GM19035 (cell line): ENCODE data around the gene ASPHD1.
"Not testable (repeated sequence)": the region's sequence is repeated elsewhere in the genome, so short reads cannot be mapped to it uniquely, and the experiment has no call there.

Experiments
- ATAC-seq: cut with Tn5 transposase; IDR thresholded peaks from one replicate; pipeline ENCODE4 v1.9.1; 2021; ENCODE audit not compliant: unreplicated experiment

The ASPHD1 gene

DNA sequence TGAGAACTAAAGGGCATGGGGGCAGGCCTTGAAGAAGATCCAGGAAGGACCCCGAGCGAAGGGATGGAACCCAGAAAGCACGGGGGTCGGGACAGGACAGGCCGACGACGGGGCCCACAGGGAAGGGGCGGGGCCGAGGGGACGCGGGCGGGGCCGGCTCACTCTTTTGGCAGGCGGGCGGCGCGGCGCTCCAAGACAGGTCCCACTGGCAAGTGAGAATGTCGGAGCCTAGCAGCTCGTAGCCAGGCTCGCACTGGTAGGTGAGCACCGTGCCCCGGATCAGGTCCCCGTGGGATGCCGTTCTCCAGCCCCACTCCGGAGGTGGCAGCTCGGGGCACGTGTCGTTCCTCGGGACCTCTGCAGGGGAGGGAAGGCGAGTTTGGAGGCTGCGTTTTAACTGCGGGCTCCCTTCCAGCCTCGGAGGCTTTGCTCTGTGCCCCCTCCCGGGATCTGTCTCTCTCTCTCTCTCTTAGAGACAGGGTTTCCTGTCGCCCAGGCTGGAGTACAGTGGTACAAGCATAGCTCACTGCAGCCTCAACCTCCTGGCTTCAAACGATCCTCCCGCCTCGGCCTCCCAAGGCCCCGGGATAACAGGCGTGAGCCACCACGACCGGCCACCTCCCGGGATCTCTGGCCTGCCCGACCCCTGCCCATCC, 23.6 kb upstream of the ASPHD1 start:
- no peak for ATAC-seq

DNA sequence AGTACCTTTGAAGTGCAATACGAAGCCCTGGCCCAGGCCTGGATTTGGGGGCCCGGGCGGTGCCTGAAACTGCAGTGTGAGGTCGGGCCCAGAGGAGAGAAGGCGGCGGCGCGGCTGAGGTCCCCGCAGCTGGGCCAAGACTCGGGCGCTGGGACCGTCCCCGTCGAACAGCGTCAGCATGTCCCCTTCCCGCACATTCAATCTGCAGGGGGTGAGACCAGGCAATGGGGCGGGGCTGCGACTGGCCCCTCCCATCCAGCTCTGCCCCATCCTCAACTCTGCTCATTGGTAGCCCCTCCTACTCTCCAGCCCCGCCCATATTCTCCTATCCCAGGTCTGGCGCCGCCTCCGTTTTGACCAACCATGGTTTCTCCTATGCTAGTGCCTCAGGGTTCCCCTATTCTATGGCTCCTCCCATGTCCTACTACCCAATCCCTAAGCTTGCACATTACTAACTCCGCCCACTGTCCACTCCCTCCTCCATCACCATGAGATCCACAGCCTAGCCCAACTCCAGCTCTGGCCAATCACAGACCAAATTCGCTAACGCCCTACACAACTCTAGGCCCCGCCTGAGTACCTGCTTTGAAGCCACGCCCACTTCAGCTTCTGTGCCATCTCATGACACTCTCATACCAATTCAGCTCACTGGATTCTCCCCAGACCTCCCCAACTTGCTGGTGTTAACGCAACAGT, 22.9 kb upstream of the ASPHD1 start:
- ATAC-seq = no peak

DNA sequence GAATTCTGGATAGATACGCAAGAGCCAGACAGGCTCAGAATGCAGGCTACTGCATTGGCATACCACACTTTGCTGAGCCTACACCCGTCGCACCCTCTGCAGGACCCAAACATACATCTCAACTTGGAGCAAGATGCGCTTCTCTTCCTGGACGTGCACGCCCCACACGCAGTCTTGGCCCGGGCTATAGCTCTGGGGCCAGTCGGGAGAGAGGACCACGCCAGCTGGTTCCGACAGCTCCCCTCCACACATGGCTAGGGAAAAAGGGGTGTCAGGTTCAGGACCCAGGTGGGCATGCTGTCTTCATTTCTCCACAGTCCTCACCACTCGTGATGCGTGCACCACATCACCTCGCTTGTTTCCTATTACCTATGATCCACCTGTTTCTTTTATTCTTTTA, 22.1 kb upstream of the ASPHD1 start:
- no peak for ATAC-seq

DNA sequence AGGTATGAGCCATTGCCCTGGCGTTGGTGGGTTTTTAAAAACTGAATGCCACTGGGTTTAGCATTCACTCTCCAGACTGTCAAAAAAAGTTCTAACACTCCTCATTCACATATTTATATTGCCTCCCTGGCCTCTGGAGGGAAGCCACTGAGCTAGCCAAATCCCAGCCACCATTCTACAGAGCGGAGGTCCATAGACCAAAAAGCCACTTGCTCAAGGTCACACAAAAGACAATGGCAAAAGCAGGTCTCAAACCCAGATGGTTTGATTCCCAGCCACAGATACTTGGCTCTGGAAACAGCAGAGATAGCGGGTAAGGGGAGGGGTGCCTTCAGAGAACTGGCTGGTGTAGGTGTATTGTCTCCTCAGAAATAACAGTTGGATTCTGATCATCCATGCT, 19.2 kb upstream of the ASPHD1 start:
- no peak for ATAC-seq

DNA sequence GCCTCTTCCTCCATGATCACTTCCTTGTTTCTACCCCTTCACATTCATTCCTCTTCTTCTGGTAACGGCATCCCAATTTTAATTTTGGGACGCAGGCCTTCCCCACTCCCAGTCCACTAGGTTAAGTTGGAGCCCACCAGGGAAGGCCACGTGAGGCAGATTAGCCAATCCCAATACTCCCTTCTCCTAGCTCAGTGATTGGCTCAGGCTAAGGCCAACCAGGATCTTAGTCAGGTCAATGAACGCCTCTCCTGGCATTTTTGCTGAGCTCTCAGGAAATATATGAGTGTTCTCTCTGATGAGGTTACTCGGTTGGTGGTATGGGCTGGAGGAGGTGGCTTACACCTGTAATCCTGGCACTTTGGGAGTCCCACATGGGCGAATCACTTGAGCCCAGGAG, 16.3 kb upstream of the ASPHD1 start:
- no peak for ATAC-seq

DNA sequence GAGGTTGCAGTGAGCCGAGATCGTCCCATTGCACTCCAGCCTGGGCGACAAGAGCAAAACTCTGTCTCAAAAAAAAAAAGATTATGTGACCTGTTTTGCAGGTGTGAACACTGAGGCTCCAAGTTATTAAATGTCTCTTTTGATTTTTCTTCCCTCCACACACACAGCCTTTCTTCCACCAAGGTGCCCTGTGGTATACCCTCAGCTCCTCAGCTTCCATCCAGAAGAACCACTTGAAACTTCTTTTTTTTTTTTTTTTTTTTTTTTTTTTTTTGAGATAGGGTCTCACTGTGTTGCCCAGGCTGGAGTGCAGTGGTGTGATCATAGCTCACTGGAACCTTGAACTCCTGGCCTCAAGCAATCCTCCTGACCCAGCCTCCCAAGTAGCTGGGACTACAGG, 10.9 kb upstream of the ASPHD1 start:
- ATAC-seq = not testable (repeated sequence)

DNA sequence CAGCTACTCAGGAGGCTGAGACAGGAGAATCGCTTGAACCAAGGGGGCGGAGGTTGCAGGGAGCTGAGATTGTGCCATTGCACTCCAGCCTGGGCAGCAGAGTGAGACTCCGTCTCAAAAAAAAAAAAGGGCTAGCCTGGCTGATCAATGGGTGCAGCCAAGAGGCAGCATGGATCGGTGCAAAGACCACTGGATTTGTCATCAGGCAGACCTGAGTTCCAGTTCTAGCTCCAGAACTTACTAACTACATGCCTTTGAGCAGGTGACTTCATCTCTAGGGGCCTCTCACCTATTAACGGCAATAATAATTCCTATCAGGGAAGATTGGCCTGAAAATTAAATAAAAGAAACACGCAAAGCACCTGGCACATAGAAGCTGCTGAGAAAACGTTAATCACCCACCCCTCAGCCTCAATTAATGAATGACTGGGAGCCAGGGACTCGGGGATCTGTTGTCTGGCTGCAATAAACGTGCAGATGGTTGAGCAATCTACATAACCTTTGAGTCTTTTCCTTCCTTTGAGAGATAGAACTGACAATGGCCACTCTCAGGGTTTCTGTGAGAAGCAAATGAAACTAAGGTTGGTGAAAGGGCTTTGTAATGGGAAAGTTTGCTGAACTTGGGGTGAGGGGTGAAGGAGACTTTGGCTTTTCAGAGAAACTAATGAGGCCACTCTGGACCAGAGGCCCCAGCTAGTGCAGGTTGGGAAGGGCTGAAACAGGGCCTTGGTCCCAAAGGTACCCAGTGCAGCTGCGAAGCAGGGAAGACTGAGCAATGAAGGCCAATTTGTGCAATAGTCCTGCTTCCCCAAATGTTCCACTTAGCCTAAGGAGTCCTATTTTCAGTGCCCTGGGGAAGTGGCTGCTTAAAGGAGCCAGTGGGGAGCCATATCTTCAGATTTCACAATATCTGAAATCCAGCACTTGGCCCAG, 8.5 kb upstream of the ASPHD1 start:
- no peak for ATAC-seq

DNA sequence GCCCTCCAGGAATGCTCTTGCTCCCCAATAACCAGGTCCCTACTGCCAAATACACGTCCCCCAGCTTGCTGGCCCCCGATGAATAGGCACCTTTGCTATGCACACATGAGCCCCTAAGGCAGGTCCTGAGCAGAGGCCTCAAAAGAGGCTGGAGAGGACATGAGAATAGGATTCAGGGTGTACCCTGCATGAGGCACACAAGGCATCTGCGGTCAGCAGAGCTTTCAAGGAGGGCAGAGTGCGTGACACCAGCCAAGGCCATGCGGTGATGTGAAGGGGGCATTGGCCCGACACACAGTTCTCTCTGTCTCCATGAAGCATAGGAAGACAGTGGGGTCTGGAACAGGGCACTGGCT, 7.9 kb upstream of the ASPHD1 start:
- ATAC-seq = no peak

DNA sequence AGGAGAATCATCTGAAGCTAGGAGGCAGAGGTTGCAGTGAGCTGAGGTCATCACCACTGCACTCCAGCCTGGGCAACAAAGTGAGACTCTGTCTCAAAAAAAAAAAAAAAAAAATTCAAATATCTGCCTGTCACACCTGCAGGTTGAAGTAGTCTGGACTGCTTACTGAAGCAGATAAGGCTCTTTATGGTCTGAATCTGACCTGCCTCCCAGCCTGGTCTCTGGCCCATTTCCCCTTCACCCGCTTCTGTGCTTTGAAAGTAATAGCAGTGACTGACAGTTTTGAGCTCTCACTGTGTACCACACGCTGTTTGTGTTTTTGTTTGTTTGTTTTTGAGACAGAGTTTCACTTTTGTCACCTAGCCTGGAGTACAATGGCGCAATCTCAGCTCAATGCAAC, 6.7 kb upstream of the ASPHD1 start:
- no peak for ATAC-seq

DNA sequence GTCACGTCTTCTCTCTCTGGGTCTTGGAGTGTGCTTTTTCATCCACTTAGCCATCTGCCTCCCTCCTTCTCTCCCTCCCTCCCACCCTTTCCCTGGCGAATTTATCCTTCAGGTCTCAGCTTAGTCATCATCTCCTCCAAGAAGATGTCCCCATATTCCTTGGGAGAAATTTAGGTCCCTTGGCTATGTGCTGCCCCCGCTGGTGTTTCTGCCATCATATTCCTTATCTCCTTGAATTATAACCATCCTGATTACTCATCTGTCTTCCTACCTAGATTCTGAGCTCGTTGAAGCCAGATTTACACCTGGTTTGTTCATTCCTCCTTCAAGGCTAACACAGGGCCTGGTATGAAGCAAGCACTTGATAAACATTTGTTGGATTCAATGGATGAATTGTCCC, 5.9 kb upstream of the ASPHD1 start:
- no peak for ATAC-seq

DNA sequence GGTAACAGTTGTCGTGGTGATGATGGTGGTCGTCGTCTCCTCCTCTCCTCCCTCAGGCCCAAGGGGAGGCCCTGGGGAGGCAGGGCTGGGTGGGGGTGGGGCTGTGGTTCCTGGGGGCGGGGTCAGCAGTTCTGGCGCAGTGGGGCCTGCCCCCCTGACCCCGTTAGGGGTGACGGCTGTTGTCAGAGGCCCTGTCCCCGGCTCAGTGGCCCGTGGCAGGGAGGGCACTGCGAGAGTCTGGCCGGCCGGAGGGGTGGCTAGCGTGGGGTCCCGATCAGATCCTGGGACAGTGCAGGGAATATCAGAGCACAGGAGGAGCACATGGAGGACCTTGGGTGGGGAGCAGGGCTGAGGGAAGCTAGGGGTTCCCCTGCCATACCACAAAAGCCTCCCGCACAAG, 3.4 kb upstream of the ASPHD1 start:
- no peak for ATAC-seq

DNA sequence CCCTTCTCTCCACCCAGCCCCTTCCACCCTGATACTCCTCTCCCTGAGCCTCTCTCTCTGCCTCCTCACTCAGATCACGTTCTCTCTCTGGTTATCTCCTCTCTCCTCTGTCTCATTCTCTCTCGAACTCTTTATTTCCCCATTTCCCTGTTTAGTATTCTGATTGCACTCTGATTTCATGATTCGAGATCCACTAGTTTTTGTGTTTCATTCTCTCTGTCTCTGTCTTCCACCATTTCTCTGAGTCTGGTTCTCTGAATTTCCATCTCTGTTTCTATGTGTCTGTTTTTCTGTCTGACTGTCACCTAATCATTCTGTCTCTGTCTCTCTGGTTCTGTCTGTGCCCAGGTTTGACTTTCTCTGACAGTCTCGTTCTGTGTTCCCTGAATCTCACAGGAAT, 3.0 kb upstream of the ASPHD1 start:
- ATAC-seq = no peak

DNA sequence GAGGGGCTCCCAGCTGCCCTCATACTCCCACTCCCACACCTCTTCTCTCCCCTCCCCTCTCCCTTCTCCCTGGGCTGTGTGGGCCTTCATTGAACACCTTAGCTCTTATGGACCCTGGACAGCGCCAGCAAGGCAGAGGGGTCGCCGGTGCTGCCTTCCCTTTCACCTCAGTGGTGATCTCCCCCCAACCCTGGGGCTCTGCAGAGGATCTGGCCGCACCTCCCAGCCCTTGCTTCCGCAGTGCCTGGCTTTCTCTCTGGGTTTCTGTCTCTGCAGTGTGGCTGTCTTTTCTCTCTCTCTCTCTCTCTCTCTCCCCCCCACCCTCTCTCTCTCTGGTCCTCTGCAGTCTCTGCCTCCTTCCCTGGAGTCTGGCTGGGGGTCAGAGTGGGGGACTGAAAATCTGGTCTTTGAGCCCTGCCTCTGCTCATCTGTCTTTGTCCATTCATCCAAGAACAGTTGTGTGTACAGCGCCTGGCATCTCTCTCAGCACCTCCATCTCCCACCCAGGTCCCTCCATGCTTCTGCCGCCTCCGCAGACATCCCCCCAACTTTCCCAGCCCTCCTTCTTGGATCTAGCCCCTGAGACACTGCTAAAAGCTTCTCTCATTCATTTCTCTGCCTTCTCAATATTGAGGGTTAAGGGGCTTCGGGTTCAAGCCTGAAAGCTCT, 2.0 kb upstream of the ASPHD1 start:
- ATAC-seq = no peak

DNA sequence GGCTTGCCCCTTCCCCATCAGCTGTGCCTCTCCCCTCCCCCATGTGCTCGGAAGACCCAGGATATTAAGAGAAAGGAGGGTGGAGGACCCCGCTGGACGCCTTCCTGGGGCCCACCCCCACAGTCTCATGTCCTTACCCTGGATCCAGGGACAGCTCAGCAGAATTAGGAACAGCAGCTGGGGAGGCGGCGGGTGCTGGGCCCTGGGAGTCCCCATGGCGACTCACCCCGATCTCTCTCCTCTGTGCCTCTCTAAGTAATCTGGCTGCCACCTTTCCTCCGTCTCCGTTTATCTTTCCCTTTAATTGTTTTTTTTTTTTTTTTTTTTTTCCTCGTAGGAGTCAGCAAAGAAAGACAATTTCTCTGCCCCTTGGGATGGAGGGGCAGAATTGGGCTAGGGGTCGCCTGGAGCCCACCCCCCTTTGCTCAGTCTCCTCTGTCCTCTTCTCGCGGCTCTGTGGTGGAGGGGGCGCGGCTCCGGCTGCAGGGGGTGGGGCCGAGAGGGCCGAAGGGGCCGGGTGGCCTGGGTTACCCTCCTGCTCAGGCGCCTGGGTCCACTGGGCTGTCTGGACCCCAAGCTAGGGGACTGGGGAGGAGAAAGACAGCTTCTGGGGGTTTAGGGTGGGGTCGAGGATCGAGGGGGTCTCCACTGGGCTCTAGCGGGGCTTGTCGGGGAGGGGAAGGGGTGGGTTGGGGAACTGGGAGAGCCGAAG, 1.3 kb upstream of the ASPHD1 start:
- no peak for ATAC-seq

DNA sequence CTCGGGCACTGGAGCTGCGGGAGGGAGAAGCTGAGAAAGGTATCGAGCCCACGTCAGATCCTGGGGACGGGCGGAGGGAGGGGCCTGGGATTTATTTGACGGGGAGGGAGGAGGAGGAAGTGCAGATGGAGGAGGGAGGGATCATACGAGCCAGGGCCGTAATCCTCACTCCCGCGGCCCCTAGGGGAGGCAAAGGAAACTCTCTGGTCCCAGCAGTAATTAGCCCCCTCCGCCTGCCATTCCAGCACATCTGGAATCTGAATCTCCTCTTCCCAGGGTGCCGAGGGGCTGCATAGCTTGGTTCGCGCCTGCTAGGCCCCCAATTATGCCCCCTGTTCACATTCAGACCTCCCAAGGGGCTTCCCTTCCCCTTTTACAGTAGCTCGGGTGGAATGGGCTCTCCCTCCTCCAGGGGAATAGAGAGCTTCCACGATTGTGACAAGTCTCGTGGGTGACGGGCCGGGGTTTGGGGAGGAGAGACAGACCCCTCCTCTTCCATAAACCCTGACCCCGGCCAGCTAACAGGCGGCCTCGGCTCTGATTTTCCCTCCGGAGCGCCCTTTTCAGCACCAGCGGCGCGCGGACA, 679 bp upstream of the ASPHD1 start, which contains the start of gene SEZ6L2:
TSS of gene SEZ6L2 (minus strand) at position 35 of the 586 bp plus-strand sequence. CDS start 531 bp downstream, outside the sequence.
- no peak for ATAC-seq

DNA sequence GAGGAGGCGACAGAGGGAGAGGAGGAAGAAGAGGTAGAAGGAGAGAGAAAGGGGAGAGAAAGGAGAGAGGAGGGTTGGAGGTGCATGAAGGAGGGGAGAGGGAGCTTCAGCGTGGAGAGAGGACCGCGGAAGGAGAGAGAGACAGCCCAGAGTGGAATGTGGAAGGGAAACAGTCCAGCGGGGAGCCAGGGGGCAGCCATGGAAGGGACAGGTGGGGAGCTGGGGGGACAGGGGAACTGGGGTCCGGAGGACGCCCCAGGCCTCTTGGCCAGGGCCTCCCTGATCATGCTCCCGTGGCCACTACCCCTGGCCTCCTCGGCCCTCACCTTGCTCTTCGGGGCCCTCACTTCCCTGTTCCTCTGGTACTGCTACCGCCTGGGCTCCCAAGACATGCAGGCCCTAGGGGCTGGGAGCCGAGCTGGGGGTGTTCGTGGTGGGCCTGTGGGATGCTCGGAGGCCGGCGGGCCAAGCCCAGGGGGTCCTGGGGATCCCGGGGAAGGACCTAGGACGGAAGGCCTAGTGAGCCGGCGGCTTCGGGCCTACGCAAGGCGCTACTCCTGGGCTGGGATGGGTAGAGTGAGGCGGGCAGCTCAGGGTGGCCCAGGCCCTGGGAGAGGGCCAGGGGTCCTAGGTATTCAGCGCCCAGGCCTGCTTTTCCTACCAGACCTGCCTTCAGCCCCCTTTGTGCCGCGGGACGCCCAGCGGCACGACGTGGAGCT, 759 bp downstream of the ASPHD1 start:
- no peak for ATAC-seq

DNA sequence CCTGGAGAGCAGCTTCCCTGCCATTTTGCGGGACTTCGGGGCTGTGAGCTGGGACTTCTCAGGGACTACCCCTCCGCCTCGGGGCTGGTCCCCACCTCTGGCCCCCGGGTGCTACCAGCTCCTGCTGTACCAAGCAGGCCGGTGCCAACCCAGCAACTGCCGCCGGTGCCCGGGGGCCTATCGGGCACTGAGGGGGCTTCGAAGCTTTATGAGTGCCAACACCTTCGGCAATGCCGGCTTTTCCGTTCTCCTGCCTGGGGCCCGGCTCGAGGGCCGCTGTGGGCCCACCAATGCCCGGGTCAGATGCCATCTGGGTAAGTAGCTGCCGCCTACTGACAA, 1.3 kb downstream of the ASPHD1 start:
- ATAC-seq = no peak

DNA sequence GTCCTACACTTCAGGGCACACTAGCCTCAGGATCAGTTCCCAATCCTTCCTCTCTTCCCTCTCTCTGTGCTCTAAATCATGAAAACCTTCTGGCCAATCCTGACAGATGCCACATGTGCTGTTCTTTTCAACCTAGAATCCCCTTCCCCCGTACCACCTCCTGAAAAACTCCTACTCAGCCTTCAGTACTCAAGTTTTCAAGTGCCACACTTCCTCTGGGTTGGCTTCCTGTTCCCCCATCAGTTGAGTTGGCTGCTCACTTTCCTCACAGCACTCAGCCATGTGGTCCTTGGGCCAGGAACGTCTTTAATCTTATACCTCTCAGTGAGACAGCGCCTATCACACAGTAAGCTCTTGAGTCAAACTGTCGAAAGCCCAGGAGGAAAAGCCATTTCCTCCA, 3.3 kb downstream of the ASPHD1 start:
- ATAC-seq = no peak

DNA sequence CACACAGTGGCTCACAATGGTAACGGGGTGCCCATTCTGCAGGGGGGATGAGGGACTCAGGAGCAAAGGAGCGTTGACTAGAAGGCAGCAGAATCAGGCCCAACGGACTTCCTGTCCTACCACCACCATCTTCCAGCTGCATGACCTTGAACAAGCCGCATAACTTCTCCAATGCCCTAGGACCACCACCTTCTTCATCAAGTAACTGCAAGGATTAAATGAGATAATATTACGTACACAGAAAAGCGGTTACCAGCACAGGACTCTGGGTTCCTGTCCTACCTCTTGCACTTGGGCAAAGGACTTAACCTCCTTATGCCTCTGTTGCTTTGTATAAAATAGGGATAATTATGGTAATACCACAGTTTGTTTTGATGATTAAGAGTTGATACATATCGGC, 4.7 kb downstream of the ASPHD1 start:
- no peak for ATAC-seq

DNA sequence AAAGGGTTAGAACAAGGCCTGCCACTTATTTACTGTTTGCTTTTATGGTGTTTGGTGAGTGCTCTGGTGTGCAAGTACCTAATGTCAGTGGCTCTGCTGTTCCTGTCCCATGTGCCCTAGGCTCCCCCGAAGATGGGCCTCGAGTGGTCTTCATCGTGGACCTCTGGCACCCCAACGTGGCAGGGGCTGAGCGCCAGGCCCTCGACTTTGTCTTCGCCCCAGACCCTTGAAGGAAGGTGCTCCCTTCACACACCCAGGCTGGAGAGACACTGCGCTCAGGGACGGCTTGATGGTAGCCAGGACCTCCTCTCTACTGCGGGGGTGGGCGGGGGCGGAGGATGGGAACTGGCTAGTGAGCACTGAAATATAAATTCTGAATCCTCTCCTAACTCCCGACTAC, 5.4 kb downstream of the ASPHD1 start:
- ATAC-seq = no peak
